ENCODE data around the gene LNPK.

DNA sequence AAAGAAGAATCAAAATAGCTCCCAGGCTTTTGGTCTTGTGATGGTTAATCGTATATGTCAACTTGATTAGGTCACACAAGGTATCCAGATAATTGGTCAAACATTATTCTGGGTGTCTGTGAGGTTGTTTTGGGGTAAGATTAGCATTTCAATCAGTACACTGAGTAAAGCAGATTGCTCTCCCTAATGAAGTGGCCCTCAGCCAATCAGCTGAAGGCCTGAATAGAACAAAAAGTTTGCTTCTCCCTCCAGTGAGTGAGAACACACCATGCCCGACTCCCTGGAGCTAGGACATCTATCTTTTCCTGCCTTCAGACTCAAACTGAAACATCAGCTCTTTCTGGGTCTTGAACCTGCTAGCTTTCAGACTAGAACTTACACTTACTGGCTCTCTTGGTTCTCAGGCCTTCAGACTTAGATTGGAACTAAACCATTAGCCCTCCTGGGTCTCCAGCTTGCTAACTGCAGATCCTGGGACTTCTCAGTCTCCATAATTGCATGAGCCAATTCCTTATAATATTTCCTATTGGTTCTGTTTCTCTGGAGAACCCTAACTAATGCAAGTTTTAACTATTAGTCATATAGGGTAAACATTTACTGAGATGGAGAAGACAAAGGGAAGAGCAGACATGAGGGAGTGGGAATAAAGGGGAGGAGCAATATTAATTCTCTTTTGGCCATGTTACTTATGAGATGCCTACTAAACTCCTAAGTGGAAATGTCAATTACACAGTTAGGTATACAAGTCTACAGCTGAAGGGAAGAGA lies 25.5 kb downstream of the LNPK start:
- TF ChIP-seq, protein P1, sequence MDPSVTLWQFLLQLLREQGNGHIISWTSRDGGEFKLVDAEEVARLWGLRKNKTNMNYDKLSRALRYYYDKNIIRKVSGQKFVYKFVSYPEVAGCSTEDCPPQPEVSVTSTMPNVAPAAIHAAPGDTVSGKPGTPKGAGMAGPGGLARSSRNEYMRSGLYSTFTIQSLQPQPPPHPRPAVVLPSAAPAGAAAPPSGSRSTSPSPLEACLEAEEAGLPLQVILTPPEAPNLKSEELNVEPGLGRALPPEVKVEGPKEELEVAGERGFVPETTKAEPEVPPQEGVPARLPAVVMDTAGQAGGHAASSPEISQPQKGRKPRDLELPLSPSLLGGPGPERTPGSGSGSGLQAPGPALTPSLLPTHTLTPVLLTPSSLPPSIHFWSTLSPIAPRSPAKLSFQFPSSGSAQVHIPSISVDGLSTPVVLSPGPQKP (IDR thresholded peaks at IDR 0.05; ENCODE audit: borderline replicate concordance, low read depth, low read length): no peak
- TF ChIP-seq, protein P2, sequence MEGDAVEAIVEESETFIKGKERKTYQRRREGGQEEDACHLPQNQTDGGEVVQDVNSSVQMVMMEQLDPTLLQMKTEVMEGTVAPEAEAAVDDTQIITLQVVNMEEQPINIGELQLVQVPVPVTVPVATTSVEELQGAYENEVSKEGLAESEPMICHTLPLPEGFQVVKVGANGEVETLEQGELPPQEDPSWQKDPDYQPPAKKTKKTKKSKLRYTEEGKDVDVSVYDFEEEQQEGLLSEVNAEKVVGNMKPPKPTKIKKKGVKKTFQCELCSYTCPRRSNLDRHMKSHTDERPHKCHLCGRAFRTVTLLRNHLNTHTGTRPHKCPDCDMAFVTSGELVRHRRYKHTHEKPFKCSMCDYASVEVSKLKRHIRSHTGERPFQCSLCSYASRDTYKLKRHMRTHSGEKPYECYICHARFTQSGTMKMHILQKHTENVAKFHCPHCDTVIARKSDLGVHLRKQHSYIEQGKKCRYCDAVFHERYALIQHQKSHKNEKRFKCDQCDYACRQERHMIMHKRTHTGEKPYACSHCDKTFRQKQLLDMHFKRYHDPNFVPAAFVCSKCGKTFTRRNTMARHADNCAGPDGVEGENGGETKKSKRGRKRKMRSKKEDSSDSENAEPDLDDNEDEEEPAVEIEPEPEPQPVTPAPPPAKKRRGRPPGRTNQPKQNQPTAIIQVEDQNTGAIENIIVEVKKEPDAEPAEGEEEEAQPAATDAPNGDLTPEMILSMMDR (conservative IDR thresholded peaks at IDR 0.05; ENCODE audit: low read depth, low read length): no peak
- TF ChIP-seq POLR2A (IDR thresholded peaks at IDR 0.05; ENCODE audit: low read depth, low read length): no peak
- TF ChIP-seq MXI1 (IDR thresholded peaks at IDR 0.05; ENCODE audit: borderline replicate concordance, low read depth, low read length): no peak
